IMR-90 (cell line): ENCODE data around the gene LAMA5. TPM values are rescaled to one million over a fixed set of nuclear protein-coding genes. Genes with fewer than 3 reads are reported as not detected.
A peak's percentile ranks its signal among the peaks of the same experiment; 100 is the strongest.

Experiments
- ATAC-seq: fragments of 200-7000 bp; cut with Tn5 transposase; 2 replicates; pipeline ENCODE4 v1.9.1; 2020; ENCODE audit warnings: low read depth, mild to moderate bottlenecking, moderate library complexity
- BruUV-seq: library from RNA; stranded (reverse); fragments of 400-500 nt; replicated peaks from 2 replicates; lab custom pipeline; 2021; lab: Mats Ljungman, UMichigan
- CTCF ChIA-PET: fragments of 300-600 bp; formaldehyde crosslinking; extraction: SDS; loops from one replicate; lab custom pipeline; 2021; ENCODE audit warnings: antibody characterized with exemption; lab: Yijun Ruan, JAX
- POLR2A ChIA-PET: fragments of 300-600 bp; sonication (Branson Sonifier 250); formaldehyde crosslinking; loops from one replicate; lab custom pipeline; 2022; ENCODE audit warnings: antibody characterized with exemption; ENCODE audit not compliant: unreplicated experiment; lab: Charles Lee
- DNase-seq: peaks from one replicate; pipeline ENCODE4 v3.0.0; 2013
- H2AFZ ChIP-seq: replicated peaks from 2 replicates; pipeline ENCODE3; 2013; ENCODE audit warnings: low read length, mild to moderate bottlenecking; ENCODE audit not compliant: poor library complexity
- H2AK5ac ChIP-seq: 2 replicates; pipeline ENCODE4 v1.6.1; 2013; ENCODE audit warnings: low read depth, low read length, inconsistent platforms
- H2AK9ac ChIP-seq: replicated peaks from 2 replicates; pipeline ENCODE3; 2013; ENCODE audit warnings: mild to moderate bottlenecking, low read depth, low read length, moderate library complexity; ENCODE audit not compliant: poor library complexity
- H2BK120ac ChIP-seq: 2 replicates; pipeline ENCODE4 v1.6.1; 2013; ENCODE audit warnings: low read depth, low read length, inconsistent platforms
- H2BK15ac ChIP-seq: 3 replicates; pipeline ENCODE4 v1.6.1; 2013; ENCODE audit warnings: low read depth, low read length, inconsistent platforms
- H2BK20ac ChIP-seq: 2 replicates; pipeline ENCODE4 v1.6.1; 2013; ENCODE audit warnings: low read depth, mild to moderate bottlenecking, inconsistent platforms, low read length, moderate library complexity
- H2BK5ac ChIP-seq: 2 replicates; pipeline ENCODE4 v1.6.1; 2013; ENCODE audit warnings: mild to moderate bottlenecking, low read depth, low read length, inconsistent platforms; ENCODE audit not compliant: poor library complexity, severe bottlenecking
- H3K14ac ChIP-seq: replicated peaks from 2 replicates; pipeline ENCODE4 v1.6.1; 2013; ENCODE audit warnings: low read depth, low read length, inconsistent platforms
- H3K18ac ChIP-seq: 2 replicates; pipeline ENCODE4 v1.6.1; 2013; ENCODE audit warnings: low read depth, low read length, control low read depth
- H3K23ac ChIP-seq: 2 replicates; pipeline ENCODE4 v1.6.1; 2013; ENCODE audit warnings: low read depth, low read length, inconsistent platforms
- H3K27ac ChIP-seq: 2 replicates; pipeline ENCODE4 v1.5.1; 2013; ENCODE audit warnings: mild to moderate bottlenecking, control low read depth, low read length; ENCODE audit not compliant: insufficient read depth
- H3K27me3 ChIP-seq: 2 replicates; pipeline ENCODE4 v1.6.1; 2013; ENCODE audit warnings: low read length; ENCODE audit not compliant: control insufficient read depth, insufficient read depth
- H3K36me3 ChIP-seq: 2 replicates; pipeline ENCODE4 v1.6.1; 2013; ENCODE audit warnings: low read length, mixed read lengths; ENCODE audit not compliant: control insufficient read depth, insufficient read depth
- H3K4ac ChIP-seq: 2 replicates; pipeline ENCODE4 v1.6.1; 2013; ENCODE audit warnings: low read depth, low read length, inconsistent platforms
- H3K4me1 ChIP-seq: 2 replicates; pipeline ENCODE4 v1.6.1; 2013; ENCODE audit warnings: low read length, mixed read lengths; ENCODE audit not compliant: control insufficient read depth, insufficient read depth
- H3K4me2 ChIP-seq: 2 replicates; pipeline ENCODE4 v1.6.1; 2013; ENCODE audit warnings: low read depth, mild to moderate bottlenecking, control low read depth, low read length, moderate library complexity
- H3K4me3 ChIP-seq: 2 replicates; pipeline ENCODE4 v1.5.1; 2013; ENCODE audit warnings: low read depth, mild to moderate bottlenecking, control low read depth, low read length, moderate library complexity; ENCODE audit not compliant: insufficient read depth
- H3K56ac ChIP-seq: 2 replicates; pipeline ENCODE4 v1.6.1; 2013; ENCODE audit warnings: low read length, inconsistent platforms; ENCODE audit not compliant: insufficient read depth; ENCODE audit errors: extremely low read depth
- H3K79me1 ChIP-seq, 2 experiments: 2 replicates each; pipeline ENCODE4 v1.6.1; 2013; ENCODE audit warnings: low read length in 2 of 2, inconsistent platforms in 1 of 2, low read depth in 1 of 2
- H3K9ac ChIP-seq: 2 replicates; pipeline ENCODE4 v1.6.1; 2013; ENCODE audit warnings: low read depth, low read length, control low read depth
- H3K9me1 ChIP-seq: 2 replicates; pipeline ENCODE4 v1.6.1; 2013; ENCODE audit warnings: low read length, inconsistent platforms; ENCODE audit not compliant: insufficient read depth
- H3K9me3 ChIP-seq: 2 replicates; pipeline ENCODE4 v1.6.1; 2013; ENCODE audit warnings: low read length; ENCODE audit not compliant: control insufficient read depth, insufficient read depth
- H4K20me1 ChIP-seq: 2 replicates; pipeline ENCODE4 v1.6.1; 2013; ENCODE audit warnings: low read length, inconsistent platforms; ENCODE audit not compliant: insufficient read depth
- H4K5ac ChIP-seq: 2 replicates; pipeline ENCODE4 v1.6.1; 2013; ENCODE audit warnings: mild to moderate bottlenecking, low read depth, low read length, control low read depth
- H4K8ac ChIP-seq, 2 experiments: 2 replicates each; pipeline ENCODE4 v1.6.1; 2013; ENCODE audit warnings: low read depth in 2 of 2, low read length in 2 of 2, control low read depth in 1 of 2, inconsistent platforms in 1 of 2
- H4K91ac ChIP-seq: 2 replicates; pipeline ENCODE4 v1.6.1; 2013; ENCODE audit warnings: low read depth, low read length, inconsistent platforms; ENCODE audit not compliant: insufficient read depth
- BHLHE40 ChIP-seq: fragments of 150-350 bp; IDR thresholded peaks from 2 replicates; pipeline ENCODE4 v1.6.1; 2016; ENCODE audit warnings: mild to moderate bottlenecking, low read depth, low read length
- CEBPB ChIP-seq: IDR thresholded peaks from 2 replicates; pipeline ENCODE4 v1.6.1; 2012; ENCODE audit warnings: low read depth, low read length, improper control_type of control experiment
- CHD1 ChIP-seq: IDR thresholded peaks from 2 replicates; pipeline ENCODE4 v1.6.1; 2012; ENCODE audit warnings: low read depth, low read length, improper control_type of control experiment
- CTCF ChIP-seq: conservative IDR thresholded peaks from 2 replicates; pipeline ENCODE4 v1.5.1; 2012; ENCODE audit warnings: mild to moderate bottlenecking, low read depth, low read length, improper control_type of control experiment
- ELK1 ChIP-seq: fragments of 150-350 bp; IDR thresholded peaks from 2 replicates; pipeline ENCODE4 v1.6.1; 2016; ENCODE audit warnings: low read depth, mild to moderate bottlenecking, low read length, moderate library complexity, borderline replicate concordance
- FOS ChIP-seq: fragments of 150-350 bp; IDR thresholded peaks from 2 replicates; pipeline ENCODE4 v1.6.1; 2016; ENCODE audit warnings: low read depth, low read length
- MAFK ChIP-seq: IDR thresholded peaks from 2 replicates; pipeline ENCODE4 v1.6.1; 2012; ENCODE audit warnings: low read depth, low read length, improper control_type of control experiment
- MAZ ChIP-seq: IDR thresholded peaks from 2 replicates; pipeline ENCODE4 v1.6.1; 2012; ENCODE audit warnings: low read depth, mild to moderate bottlenecking, low read length, improper control_type of control experiment, moderate library complexity, borderline replicate concordance
- MXI1 ChIP-seq: IDR thresholded peaks from 2 replicates; pipeline ENCODE4 v1.6.1; 2012; ENCODE audit warnings: low read depth, mild to moderate bottlenecking, low read length, moderate library complexity, borderline replicate concordance
- NFE2L2 ChIP-seq: fragments of 150-350 bp; IDR thresholded peaks from 2 replicates; pipeline ENCODE4 v1.6.1; 2016; ENCODE audit warnings: low read depth, mild to moderate bottlenecking, low read length
- POLR2A ChIP-seq: IDR thresholded peaks from 2 replicates; pipeline ENCODE4 v1.6.1; 2012; ENCODE audit warnings: mild to moderate bottlenecking, low read depth, low read length
- RAD21 ChIP-seq: IDR thresholded peaks from 2 replicates; pipeline ENCODE4 v1.6.1; 2012; ENCODE audit warnings: low read length, improper control_type of control experiment
- RCOR1 ChIP-seq: IDR thresholded peaks from 2 replicates; pipeline ENCODE4 v1.6.1; 2012; ENCODE audit warnings: mild to moderate bottlenecking, low read length, improper control_type of control experiment; ENCODE audit not compliant: insufficient replicate concordance
- RFX5 ChIP-seq: IDR thresholded peaks from 2 replicates; pipeline ENCODE4 v1.8.0; 2012; ENCODE audit warnings: low read depth, mild to moderate bottlenecking, low read length, moderate library complexity
- SMC3 ChIP-seq: fragments of 150-350 bp; IDR thresholded peaks from 2 replicates; pipeline ENCODE4 v1.6.1; 2016; ENCODE audit warnings: low read depth, mild to moderate bottlenecking, antibody characterized with exemption, low read length, moderate library complexity
- USF2 ChIP-seq: fragments of 150-350 bp; IDR thresholded peaks from 2 replicates; pipeline ENCODE4 v1.6.1; 2017; ENCODE audit warnings: mild to moderate bottlenecking, antibody characterized with exemption, low read length, low read depth
- WGBS, 2 experiments: methylation state at CpG; one replicate each; pipeline versions ENCODE4 v1.1.5 to v1.1.7; 2013; ENCODE audit warnings: missing lambda C conversion rate in 2 of 2; ENCODE audit not compliant: insufficient read length in 1 of 2; ENCODE audit errors: extremely low coverage in 2 of 2; 5-methylcytosine and 5-hydroxymethylcytosine counted together
- dilution Hi-C: fragments of 300-500 bp; cut with HindIII; formaldehyde crosslinking; loops from one replicate; pipeline ENCODE4 v1.14.3; 2018; ENCODE audit warnings: low sequenced_read_pairs; ENCODE audit not compliant: unreplicated experiment
- in situ Hi-C: fragments of 300-500 bp; cut with MboI; formaldehyde crosslinking; loops from 3 replicates; pipeline ENCODE4 v1.14.3; 2019; ENCODE audit warnings: low sequenced_read_pairs, inconsistent platforms, mixed read lengths
- intact Hi-C: fragments of 100-400 bp; cut with micrococcal nuclease; formaldehyde crosslinking; loops from 2 replicates; pipeline ENCODE4 v1.10.0; 2022
- polyA plus RNA-seq, 3 experiments: library from polyadenylated mRNA; depleted of rRNA; stranded (reverse); fragments of >200 nt; gene quantifications; 2 replicates each; pipeline ENCODE4 v1.2.3, GENCODE V29; 2012; ENCODE audit warnings: low replicate concordance in 1 of 3
- total RNA-seq: library from RNA; depleted of rRNA; stranded (reverse); fragments of >200 nt; gene quantifications from 2 replicates; pipeline ENCODE4 v1.2.3, GENCODE V29; 2012

LAMA5 gene
- total and polyA plus RNA-seq, 2 of the 4 experiments (the other 2 are of a cell fraction) = 0.90 to 7.3 TPM

GRCh38 chr20:62378215-62378614 lies 11.1 kb upstream of the LAMA5 start:
- CTCF ChIA-PET = interaction anchor here (0.6 kb wide), 1 partner anchor 352 kb away, joined by 4 read pairs; no protein-coding TSS in a partner anchor

More at GRCh38 chr20:62378215-62378614, 11.1 kb upstream of the LAMA5 start:
- Histone ChIP-seq H3K79me1 (peaks cover 5 to 30% of the 10 kb centered on the region in 2 experiments; a peak in 2 of 4 replicates), H3K9me1 (peaks cover 16% of the 10 kb centered on the region), H3K23ac (no peak overlapping the region), H3K4me1 (peaks cover 30% of the 10 kb centered on the region), H3K4me3 (no peak overlapping the region), H2BK20ac (0 out of 2 replicates have a peak overlapping the region, but pooled peaks have one; percentile 10), H4K20me1 (peaks cover 13% of the 10 kb centered on the region), H2BK15ac (no peak overlapping the region), H3K4ac (peak overlapping the region; percentile 38), H3K56ac (no peak overlapping the region), H2BK120ac (no peak overlapping the region), H3K18ac (no peak overlapping the region), H2BK5ac (no peak overlapping the region), H3K27me3 (no peaks in the 10 kb centered on the region), H3K14ac (no peak overlapping the region), H3K27ac (no peak overlapping the region), H3K36me3 (peaks cover 6% of the 10 kb centered on the region), H3K9ac (no peak overlapping the region), H3K9me3 (no peaks in the 10 kb centered on the region), H3K4me2 (no peak overlapping the region), H4K8ac (no peak overlapping the region), H2AFZ (peak overlapping the region; percentile 78), H2AK9ac (peak overlapping the region; percentile 55), H4K91ac (no peak overlapping the region), H4K5ac (no peak overlapping the region), H2AK5ac (no peak overlapping the region)
- no peak for TF ChIP-seq RFX5
- TF ChIP-seq POLR2A = no peak
- TF ChIP-seq BHLHE40 = no peak
- no peak for TF ChIP-seq USF2
- TF ChIP-seq CTCF = no peak
- no peak for TF ChIP-seq CHD1
- no peak for TF ChIP-seq FOS
- TF ChIP-seq RAD21 = no peak
- TF ChIP-seq MAZ = no peak
- TF ChIP-seq NFE2L2 = no peak
- no peak for TF ChIP-seq MXI1
- no peak for TF ChIP-seq RCOR1
- TF ChIP-seq MAFK = no peak
- no peak for TF ChIP-seq ELK1
- no peak for TF ChIP-seq SMC3
- TF ChIP-seq CEBPB = no peak
- DNase-seq (no peak), ATAC-seq (no peak)
- in situ Hi-C loops = loop anchor here (25.0 kb wide), 1 partner anchor 366 kb away; no protein-coding TSS in a partner anchor
- POLR2A ChIA-PET = no interaction called here
- BruUV-seq = no TSS peak
- dilution Hi-C loops = loop anchor here (25.0 kb wide), 1 partner anchor 91 kb away; no protein-coding TSS in a partner anchor
- intact Hi-C loops = no loop called here
- 68% methylated on average over 14 of the region's 22 CpGs; no CpG with 5 or more reads in 1 of the 2 experiments for WGBS, 2 experiments
